Heart right ventricle (tissue), 16 donors: ENCODE data around the gene RSF1. TPM values are rescaled to one million over a fixed set of nuclear protein-coding genes. Genes with fewer than 3 reads are reported as not detected.
"Not testable (repeated sequence)": the region's sequence is repeated elsewhere in the genome, so short reads cannot be mapped to it uniquely, and the experiment has no call there.

Source experiments
- ATAC-seq, 8 donors: fragments of 200-7000 bp; cut with Tn5 transposase; one replicate each; pipeline ENCODE4 v1.9.1; 2020; ENCODE audit warnings: mild to moderate bottlenecking in 8 of 8, moderate library complexity in 8 of 8, moderate number of reproducible peaks in 1 of 8
- DNase-seq, 2 donors: peaks; one replicate each; pipeline ENCODE4 v3.0.0-alpha.2; 2020
- H3K27ac ChIP-seq, 10 donors: fragments of 200-600 bp; sonication (generic) in 2 of 10; one replicate each; pipeline versions ENCODE4 v1.5.0 to v1.8.0; 2020 to 2022; ENCODE audit warnings: mild to moderate bottlenecking in 3 of 10
- H3K27me3 ChIP-seq, 7 donors: fragments of 200-600 bp; one replicate each; pipeline ENCODE4 v1.8.0; 2021 to 2022; ENCODE audit warnings: mild to moderate bottlenecking in 2 of 7
- H3K36me3 ChIP-seq, 9 donors: fragments of 200-600 bp; sonication (generic) in 1 of 9; one replicate each; pipeline versions ENCODE4 v1.5.0 to v1.8.0; 2020 to 2022; ENCODE audit warnings: mild to moderate bottlenecking in 2 of 9
- H3K4me1 ChIP-seq, 9 donors: fragments of 200-600 bp; sonication (generic) in 1 of 9; one replicate each; pipeline versions ENCODE4 v1.5.0 to v1.8.0; 2020 to 2022; ENCODE audit warnings: mild to moderate bottlenecking in 4 of 9
- H3K4me3 ChIP-seq, 10 donors: fragments of 200-600 bp; sonication (generic) in 2 of 10; one replicate each; pipeline versions ENCODE4 v1.5.0 to v1.8.0; 2020 to 2022; ENCODE audit warnings: mild to moderate bottlenecking in 7 of 10, moderate library complexity in 2 of 10
- H3K9me3 ChIP-seq, 11 donors: fragments of 200-600 bp in 10 of 11; sonication (generic) in 2 of 11; one replicate each; pipeline versions ENCODE4 v1.5.0 to v1.8.0; 2013 to 2022; ENCODE audit warnings: mild to moderate bottlenecking in 2 of 11, control low read depth in 1 of 11, moderate library complexity in 1 of 11
- CTCF ChIP-seq, 9 donors: fragments of 200-600 bp; sonication (generic) in 2 of 9; IDR thresholded peaks; one replicate each; pipeline versions ENCODE4 v1.5.0 to v1.8.0; 2021 to 2022; ENCODE audit warnings: antibody characterized with exemption in 9 of 9, mild to moderate bottlenecking in 5 of 9, moderate library complexity in 1 of 9
- WGBS, 2 donors: extraction: QIAGEN DNeasy Blood & Tissue Kit; methylation state at CpG; one replicate each; pipeline ENCODE4 v1.1.7; 2013; ENCODE audit warnings: inconsistent platforms in 1 of 2; 5-methylcytosine and 5-hydroxymethylcytosine counted together
- intact Hi-C, 10 donors: fragments of 100-400 bp; cut with DNase I; formaldehyde crosslinking; loops; one replicate each; pipeline versions ENCODE4 v1.11.1 to v1.14.2; 2022
- long read RNA-seq, 3 donors: library from polyadenylated mRNA; unstranded; transcript quantifications; one replicate each; pipeline ENCODE4 v2.0.0, GENCODE V29; 2020 to 2021
- polyA plus RNA-seq, 2 donors: library from polyadenylated mRNA; stranded (reverse); fragments of 200-250 nt; gene quantifications; one replicate each; pipeline ENCODE4 v1.2.3, GENCODE V29; 2013
- total RNA-seq, 10 donors: library from RNA; stranded (reverse); fragmentation: NEBNext Ultra II Directional in 3 of 10; extraction: Animal tissue kit (Norgen Biotek cat#: 25700) in 3 of 10; gene quantifications; one replicate each; pipeline versions ENCODE4 v1.2.1 to v1.2.4, GENCODE V29; 2021 to 2023
- donor health status: Arrhythmogenic right ventricular cardiomyopathy.
- donor health status: ischemic (EF 13 %, LVEDD 7.1; RV severe dilation, severe dysfunction).
- donor health status: healthy with polysubstance abuse.
- donor health status: DM: no; HTN: yes; CAD: no.
- donor health status: DM: no; HTN: no; CAD: no.
- donor health status: ischemic (EF 25% LVEDD 6.9; RV normal size, moderate dysfunction).
- donor health status: ischemic (EF 25% LVEDD 5.7; RV mildly dilated, moderate dysfunction).
- donor health status: healthy.
- donor health status: DM: yes; HTN: yes; CAD: no.
- donor health status: Ischemic cardiomyopathy.
- donor health status: ischemic (EF 35%, LVEDD 5.7; RV mildly dilated, moderate dysfunction).
- donor health status: nonischemic (EF 11% LVEDD 7.7; RV severe dilation, severe dysfunction).
- donor health status: DM: yes; HTN: yes; CAD: no.
- donor health status: PGD.
- donor health status: ischemic (EF 29% LVEDD 5.4; RV normal size, mild dysfunction).
- donor health status: nonischemic (EF 23%, LVEDD 6.1; RV moderate dilation, normal function).

Gene RSF1
- total RNA-seq (10 to 100 TPM; 31.1 to 55.9 (median 43.8) TPM), polyA plus RNA-seq (10 to 100 TPM in 1 of 2 donors, 1 to 10 TPM in 1; 4.6 to 28.2 TPM)
- long read RNA-seq, donor 1, full-length matches to known transcripts, result 10 of 25 reads
- long read RNA-seq, donor 1, partial matches to known transcripts, result 13 of 25 reads
- long read RNA-seq, donor 1, other reads (novel, unspliced or antisense), result 2 of 25 reads
- long read RNA-seq, donor 2, transcript RSF1-206 (6 exons, 2,107 nt), result major isoform, 8 of 24 reads
- long read RNA-seq, donor 2, partial matches to known transcripts, result 10 of 24 reads
- long read RNA-seq, donor 2, other reads (novel, unspliced or antisense), result 6 of 24 reads
- long read RNA-seq, donor 3, partial matches to known transcripts, result 2 of 13 reads
- long read RNA-seq, donor 3, other reads (novel, unspliced or antisense), result 6 of 13 reads

DNA sequence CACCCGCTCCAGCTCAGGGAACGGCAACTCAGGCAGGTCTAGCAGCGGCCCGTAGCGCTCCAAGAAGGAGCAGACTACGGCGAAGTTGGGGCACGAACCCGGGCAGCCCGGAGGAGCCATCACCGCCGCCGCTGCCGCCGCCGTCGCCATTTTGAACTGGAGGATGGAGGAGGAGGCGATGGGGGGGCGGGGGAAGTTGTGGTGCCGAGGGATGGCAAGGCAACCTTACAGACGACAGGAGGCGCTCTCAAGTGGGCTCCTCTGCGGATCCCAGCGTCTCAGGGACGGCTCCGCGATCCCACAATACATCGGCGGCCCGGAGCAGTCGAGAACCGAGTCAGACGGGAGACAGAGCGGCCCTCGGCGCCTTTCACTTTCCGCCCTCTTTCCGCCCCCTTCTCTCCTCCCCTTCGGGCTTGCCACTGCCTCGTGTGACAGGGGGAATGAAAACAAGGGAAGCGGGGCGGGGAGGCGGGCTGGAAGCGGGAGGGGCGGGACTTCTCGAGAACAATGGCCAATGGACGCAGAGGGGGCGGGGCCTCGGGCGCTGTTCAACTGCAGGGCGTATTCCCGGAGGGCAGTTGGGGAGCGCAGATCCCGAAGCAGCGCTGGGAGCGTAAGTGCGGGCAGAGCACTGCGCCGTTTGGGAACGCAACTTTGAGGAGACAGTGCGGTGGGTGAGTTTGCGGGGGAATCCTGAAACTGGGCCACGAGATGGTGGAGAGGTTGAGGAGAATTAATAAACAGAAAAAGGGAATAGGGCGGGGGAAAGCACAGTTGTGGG is at the start of gene RSF1, which contains the start of gene AAMDC:
Gene RSF1, minus strand, starts transcription at position 158 of the 784 bp plus-strand sequence. Its CDS starts 8 bp downstream, at position 150.
Gene AAMDC, plus strand, starts transcription at position 580 of the 784 bp plus-strand sequence. CDS start 21,353 bp downstream, outside the sequence.
- peak; percentile 99 for DNase-seq
- 1% methylated on average over 64 of the region's 64 CpGs for WGBS, 2 donors
- Histone ChIP-seq H3K36me3 (no peaks in the 10 kb centered on the region), H3K4me1 (peaks cover 7 to 68% (median 56%) of the 10 kb centered on the region in 9 donors), H3K27ac (peak within 1 kb of the TSS; percentile 82 to 98 (median 97)), H3K4me3 (peak within 1 kb of the TSS; percentile 71 to 100 (median 97)), H3K9me3 (no peaks in the 10 kb centered on the region), H3K27me3 (no peaks in the 10 kb centered on the region)
- intact Hi-C loops, result loop anchor here in 8 of 10 donors (1.0 to 10.0 kb wide), 5 partner anchors 172 to 183 kb away; partner anchors contain the start of genes INTS4 (in 8 of the 8) and CLNS1A (in 1 of the 8)
- ATAC-seq, result peak; percentile 94 to 96 (median 95)
- TF ChIP-seq CTCF (IDR thresholded peaks at IDR 0.05), result peak; percentile 32 to 91 (median 81)

DNA sequence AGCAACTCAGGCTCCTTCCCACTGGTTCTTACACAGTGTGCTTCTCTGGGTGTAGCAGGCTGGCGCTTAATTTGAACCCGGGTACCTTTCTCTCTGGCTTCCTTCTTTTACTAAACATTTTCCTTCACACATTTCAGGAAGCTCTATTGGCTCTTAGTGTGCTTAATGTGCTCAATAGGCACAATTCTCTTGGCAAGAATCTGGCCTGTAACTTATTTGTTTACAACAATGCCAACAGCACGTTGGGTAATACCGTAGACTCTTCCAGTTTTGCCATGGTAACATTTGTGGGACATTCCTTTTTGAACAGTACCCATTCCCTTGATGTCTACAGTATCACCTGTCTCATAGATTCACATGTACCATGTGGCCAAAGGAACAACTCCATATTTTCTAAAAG is 48.2 kb upstream of the RSF1 start:
- peaks cover 0 to 15% (median 6%) of the 10 kb centered on the region in 9 donors for H3K4me1 ChIP-seq
- no peak overlapping the region for H3K27ac ChIP-seq
- ATAC-seq (no peak), DNase-seq (no peak)
- intact Hi-C loops, result no loop called here
- no peaks in the 10 kb centered on the region for H3K9me3 ChIP-seq
- no peak overlapping the region for H3K4me3 ChIP-seq
- peaks cover 0 to 68% (median 13%) of the 10 kb centered on the region in 9 donors for H3K36me3 ChIP-seq
- H3K27me3 ChIP-seq, result no peaks in the 10 kb centered on the region
- no peak for TF ChIP-seq CTCF (IDR thresholded peaks at IDR 0.05)
- 96 to 99% methylated on average over 4 of the region's 4 CpGs for WGBS, 2 donors

- WGBS, 2 donors, result 82 to 92% methylated on average over 1 of the region's 1 CpG
- Histone ChIP-seq H3K27ac (peak overlapping the region in 2 of 10 donors; percentile 8 to 17), H3K4me1 (peaks cover 0 to 15% (median 6%) of the 10 kb centered on the region in 9 donors), H3K4me3 (no peak overlapping the region), H3K27me3 (no peaks in the 10 kb centered on the region), H3K9me3 (no peaks in the 10 kb centered on the region), H3K36me3 (peaks cover 0 to 67% (median 10%) of the 10 kb centered on the region in 9 donors)
- no peak for TF ChIP-seq CTCF (IDR thresholded peaks at IDR 0.05)
- ATAC-seq (no peak), DNase-seq (no peak)
- intact Hi-C loops, result no loop called here
Measured at GRCh38 chr11:77866336-77866735, 45.8 kb upstream of the RSF1 start.

DNA sequence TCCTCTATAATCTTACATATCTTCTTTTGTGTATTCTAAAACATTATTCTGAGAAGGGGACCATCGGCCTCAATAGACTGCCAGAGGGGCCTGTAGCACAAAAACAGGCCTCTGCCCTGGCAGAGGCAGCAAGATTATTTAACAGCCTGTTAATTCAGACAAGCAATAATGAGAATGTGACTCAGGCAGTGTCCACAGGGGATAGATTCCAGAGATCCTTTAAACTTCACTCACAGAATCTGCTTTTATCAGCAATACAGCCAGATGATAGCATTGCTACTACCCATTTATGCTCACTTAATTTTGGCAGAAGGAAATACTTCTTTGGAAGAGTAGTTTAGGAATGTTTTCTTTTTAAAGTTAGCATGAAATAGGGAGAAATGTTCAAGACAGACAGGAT is 45.3 kb upstream of the RSF1 start:
- no peak for DNase-seq
- Histone ChIP-seq H3K36me3 (peaks cover 0 to 64% (median 6%) of the 10 kb centered on the region in 9 donors), H3K27me3 (no peaks in the 10 kb centered on the region), H3K4me1 (peaks cover 0 to 15% (median 6%) of the 10 kb centered on the region in 9 donors), H3K27ac (peak overlapping the region in 6 of 10 donors; percentile 8 to 35 (median 18)), H3K4me3 (no peak overlapping the region), H3K9me3 (no peaks in the 10 kb centered on the region)
- peak in 1 of 8 donors; percentile 48 for ATAC-seq
- 54 to 55% methylated on average over 1 of the region's 1 CpG for WGBS, 2 donors
- intact Hi-C loops, result no loop called here
- TF ChIP-seq CTCF (IDR thresholded peaks at IDR 0.05), result no peak

- H3K4me3 ChIP-seq, DNase-seq, H3K9me3 ChIP-seq, H3K27ac ChIP-seq, ATAC-seq, intact Hi-C loops, H3K27me3 ChIP-seq: not testable (repeated sequence)
- H3K4me1 ChIP-seq, result peaks cover 0 to 17% (median 6%) of the 10 kb centered on the region in 9 donors
- peaks cover 0 to 66% (median 8%) of the 10 kb centered on the region in 9 donors for H3K36me3 ChIP-seq
- WGBS, 2 donors, result 88 to 91% methylated on average over 10 of the region's 10 CpGs
Measured at GRCh38 chr11:77861444-77861843, 40.9 kb upstream of the RSF1 start.

DNA sequence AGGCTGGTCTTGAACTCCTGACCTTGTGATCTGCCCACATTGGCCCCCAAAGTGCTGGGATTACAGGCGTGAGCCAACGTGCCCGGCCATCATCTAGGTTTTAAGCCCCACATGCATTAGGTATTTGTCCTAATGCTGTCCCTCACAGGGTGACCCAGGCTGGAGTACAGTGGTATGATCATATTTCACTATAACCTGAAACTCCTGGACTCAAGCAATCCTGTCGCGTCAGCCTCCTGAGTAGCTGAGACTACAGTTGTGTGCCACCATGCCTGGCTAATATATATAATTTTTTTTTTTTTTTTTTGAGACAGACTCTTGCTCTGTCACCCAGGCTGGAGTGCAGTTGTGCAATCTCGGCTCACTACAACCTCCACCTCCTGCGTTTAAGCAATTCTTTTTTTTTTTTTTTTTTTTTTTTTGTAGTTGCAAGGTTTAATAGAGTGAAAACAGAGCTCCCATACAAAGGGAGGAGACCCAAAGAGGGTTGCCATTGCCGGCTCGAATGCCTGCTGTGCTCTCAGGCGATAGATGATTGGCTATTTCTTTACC is 37.5 kb upstream of the RSF1 start:
- H3K27me3 ChIP-seq, H3K4me1 ChIP-seq, H3K27ac ChIP-seq, intact Hi-C loops, DNase-seq, H3K4me3 ChIP-seq, ATAC-seq: not testable (repeated sequence)
- peaks cover 3 to 86% (median 38%) of the 10 kb centered on the region in 9 donors for H3K36me3 ChIP-seq
- peaks cover 0 to 23% (median 5%) of the 10 kb centered on the region in 11 donors for H3K9me3 ChIP-seq
- WGBS, 2 donors, result 93 to 96% methylated on average over 10 of the region's 10 CpGs
